Ishikawa (cell line): ENCODE data around the gene PACSIN2.

Source experiments
- CEBPB ChIP-seq: IDR thresholded peaks from 2 replicates; pipeline ENCODE4 v1.6.1; 2012
- CREB1 ChIP-seq: IDR thresholded peaks from 2 replicates; pipeline ENCODE4 v1.6.1; 2012; ENCODE audit warnings: low read depth
- EGR1 ChIP-seq: IDR thresholded peaks from 2 replicates; pipeline ENCODE4 v1.6.1; 2012
- EP300 ChIP-seq: IDR thresholded peaks from 2 replicates; pipeline ENCODE4 v1.6.1; 2012; ENCODE audit warnings: borderline replicate concordance
- FOXM1 ChIP-seq: IDR thresholded peaks from 2 replicates; pipeline ENCODE4 v1.6.1; 2012; ENCODE audit warnings: low read depth, borderline replicate concordance
- NFIC ChIP-seq: IDR thresholded peaks from 2 replicates; pipeline ENCODE4 v1.6.1; 2012
- RAD21 ChIP-seq: IDR thresholded peaks from 2 replicates; pipeline ENCODE4 v1.6.1; 2012; ENCODE audit warnings: low read depth
- TAF1 ChIP-seq: IDR thresholded peaks from 2 replicates; pipeline ENCODE4 v1.6.1; 2012; ENCODE audit warnings: low read depth, mild to moderate bottlenecking
- TCF12 ChIP-seq: IDR thresholded peaks from 2 replicates; pipeline ENCODE4 v1.6.1; 2012; ENCODE audit warnings: low read depth
- TEAD4 ChIP-seq: IDR thresholded peaks from 2 replicates; pipeline ENCODE4 v1.6.1; 2012
- YY1 ChIP-seq: IDR thresholded peaks from 2 replicates; pipeline ENCODE4 v1.6.1; 2012; ENCODE audit warnings: low read depth
- ZBTB7A ChIP-seq: IDR thresholded peaks from 2 replicates; pipeline ENCODE4 v1.6.1; 2012; ENCODE audit warnings: low read depth
- TF ChIP-seq, protein P1 (sequence below): IDR thresholded peaks from 2 replicates; pipeline ENCODE4 v1.6.1; 2012; ENCODE audit warnings: low read depth, mild to moderate bottlenecking
- TF ChIP-seq, protein P2 (sequence below): IDR thresholded peaks from 2 replicates; pipeline ENCODE4 v1.6.1; 2012

DNA sequence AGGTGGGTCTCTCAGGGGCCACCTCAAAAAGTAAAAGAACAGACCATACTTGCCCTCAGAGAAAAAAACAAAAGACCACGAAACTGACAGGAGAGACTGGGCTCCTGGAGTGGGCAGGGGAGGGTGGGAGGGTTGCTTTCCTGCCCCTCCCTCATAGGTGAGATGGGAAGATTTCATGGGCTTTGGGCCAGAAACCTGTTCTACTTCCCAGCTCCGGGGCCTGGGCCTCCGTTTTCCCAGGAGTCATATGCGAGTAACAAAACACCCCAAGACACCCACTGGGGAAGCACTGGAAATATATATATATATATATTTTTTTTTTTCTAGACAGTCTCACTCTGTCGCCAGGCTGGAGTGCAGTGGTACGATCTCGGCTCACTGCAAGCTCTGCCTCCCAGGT lies 42.7 kb upstream of the PACSIN2 start:
- TF ChIP-seq RAD21: no peak
- TF ChIP-seq CEBPB: no peak
- TF ChIP-seq, protein P1, sequence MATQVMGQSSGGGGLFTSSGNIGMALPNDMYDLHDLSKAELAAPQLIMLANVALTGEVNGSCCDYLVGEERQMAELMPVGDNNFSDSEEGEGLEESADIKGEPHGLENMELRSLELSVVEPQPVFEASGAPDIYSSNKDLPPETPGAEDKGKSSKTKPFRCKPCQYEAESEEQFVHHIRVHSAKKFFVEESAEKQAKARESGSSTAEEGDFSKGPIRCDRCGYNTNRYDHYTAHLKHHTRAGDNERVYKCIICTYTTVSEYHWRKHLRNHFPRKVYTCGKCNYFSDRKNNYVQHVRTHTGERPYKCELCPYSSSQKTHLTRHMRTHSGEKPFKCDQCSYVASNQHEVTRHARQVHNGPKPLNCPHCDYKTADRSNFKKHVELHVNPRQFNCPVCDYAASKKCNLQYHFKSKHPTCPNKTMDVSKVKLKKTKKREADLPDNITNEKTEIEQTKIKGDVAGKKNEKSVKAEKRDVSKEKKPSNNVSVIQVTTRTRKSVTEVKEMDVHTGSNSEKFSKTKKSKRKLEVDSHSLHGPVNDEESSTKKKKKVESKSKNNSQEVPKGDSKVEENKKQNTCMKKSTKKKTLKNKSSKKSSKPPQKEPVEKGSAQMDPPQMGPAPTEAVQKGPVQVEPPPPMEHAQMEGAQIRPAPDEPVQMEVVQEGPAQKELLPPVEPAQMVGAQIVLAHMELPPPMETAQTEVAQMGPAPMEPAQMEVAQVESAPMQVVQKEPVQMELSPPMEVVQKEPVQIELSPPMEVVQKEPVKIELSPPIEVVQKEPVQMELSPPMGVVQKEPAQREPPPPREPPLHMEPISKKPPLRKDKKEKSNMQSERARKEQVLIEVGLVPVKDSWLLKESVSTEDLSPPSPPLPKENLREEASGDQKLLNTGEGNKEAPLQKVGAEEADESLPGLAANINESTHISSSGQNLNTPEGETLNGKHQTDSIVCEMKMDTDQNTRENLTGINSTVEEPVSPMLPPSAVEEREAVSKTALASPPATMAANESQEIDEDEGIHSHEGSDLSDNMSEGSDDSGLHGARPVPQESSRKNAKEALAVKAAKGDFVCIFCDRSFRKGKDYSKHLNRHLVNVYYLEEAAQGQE: no peak
- TF ChIP-seq, protein P2, sequence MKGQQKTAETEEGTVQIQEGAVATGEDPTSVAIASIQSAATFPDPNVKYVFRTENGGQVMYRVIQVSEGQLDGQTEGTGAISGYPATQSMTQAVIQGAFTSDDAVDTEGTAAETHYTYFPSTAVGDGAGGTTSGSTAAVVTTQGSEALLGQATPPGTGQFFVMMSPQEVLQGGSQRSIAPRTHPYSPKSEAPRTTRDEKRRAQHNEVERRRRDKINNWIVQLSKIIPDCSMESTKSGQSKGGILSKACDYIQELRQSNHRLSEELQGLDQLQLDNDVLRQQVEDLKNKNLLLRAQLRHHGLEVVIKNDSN: no peak
- TF ChIP-seq EP300: no peak
- TF ChIP-seq CREB1: no peak
- no peak for TF ChIP-seq FOXM1
- no peak for TF ChIP-seq TEAD4
- TF ChIP-seq TAF1: no peak
- no peak for TF ChIP-seq ZBTB7A
- no peak for TF ChIP-seq EGR1
- no peak for TF ChIP-seq YY1
- no peak for TF ChIP-seq TCF12
- TF ChIP-seq NFIC: no peak
